OCI-LY3 (cell line): Measurements from ENCODE around the gene AKT3.

Experiments
- H2AFZ ChIP-seq: fragments of 200-600, 300-600 bp; shearing (Covaris generic); 2 replicates; pipeline ENCODE4 v1.6.0; 2014; ENCODE audit warnings: antibody characterized with exemption, low read depth, low read length
- H3K27ac ChIP-seq: fragments of 200-600, 300-600 bp; sonication (generic); 2 replicates; pipeline ENCODE4 v1.5.1; 2014; ENCODE audit warnings: mild to moderate bottlenecking, low read length, moderate library complexity, mixed read lengths
- H3K27me3 ChIP-seq: fragments of 200-600, 300-600 bp; sonication (generic); 2 replicates; pipeline ENCODE4 v1.6.1; 2014; ENCODE audit warnings: low read depth, low read length, mixed read lengths
- H3K36me3 ChIP-seq: fragments of 200-600, 300-600 bp; sonication (generic); replicated peaks from 2 replicates; pipeline ENCODE3; 2014; ENCODE audit warnings: low read depth, low read length, mixed read lengths
- H3K4me1 ChIP-seq: fragments of 300-600, 200-600 bp; sonication (generic); 2 replicates; pipeline ENCODE4 v1.6.1; 2014; ENCODE audit warnings: low read length, mixed read lengths
- H3K4me2 ChIP-seq: fragments of 200-600, 300-600 bp; sonication (generic); 2 replicates; pipeline ENCODE4 v1.6.1; 2014; ENCODE audit warnings: low read length, mixed read lengths
- H3K4me3 ChIP-seq: fragments of 300-600, 200-600 bp; sonication (generic); 2 replicates; pipeline ENCODE4 v1.5.1; 2014; ENCODE audit warnings: antibody characterized with exemption, mild to moderate bottlenecking, low read length, moderate library complexity
- H3K79me2 ChIP-seq: fragments of 300-600, 200-600 bp; shearing (Covaris generic); 2 replicates; pipeline ENCODE4 v1.6.1; 2014; ENCODE audit warnings: mild to moderate bottlenecking, low read length, mixed read lengths
- H3K9ac ChIP-seq: fragments of 300-600, 200-600 bp; shearing (Covaris generic); 2 replicates; pipeline ENCODE4 v1.6.0; 2014; ENCODE audit warnings: mild to moderate bottlenecking, low read length, moderate library complexity
- H3K9me3 ChIP-seq: fragments of 200-600, 300-600 bp; shearing (Covaris generic); 2 replicates; pipeline ENCODE4 v1.6.1; 2014; ENCODE audit warnings: low read length, mixed read lengths; ENCODE audit not compliant: insufficient read depth
- H4K20me1 ChIP-seq: fragments of 200-600, 300-600 bp; sonication (generic); 2 replicates; pipeline ENCODE4 v1.6.1; 2016; ENCODE audit warnings: low read length, mixed read lengths; ENCODE audit not compliant: insufficient read depth
- CTCF ChIP-seq: fragments of 200-600, 300-600 bp; sonication (generic); IDR thresholded peaks from 2 replicates; pipeline ENCODE4 v1.5.1; 2014; ENCODE audit warnings: antibody characterized with exemption, low read length, low read depth
- EZH2phosphoT487 ChIP-seq: fragments of 200-600 bp; shearing (Covaris generic); IDR thresholded peaks from 2 replicates; pipeline ENCODE4 v1.6.1; 2018; ENCODE audit warnings: antibody characterized with exemption, mixed run types, low read depth

Gene AKT3

GRCh38 chr1:243727503-243728203 lies 122.4 kb downstream of the AKT3 start:
- H3K27ac ChIP-seq, result peak overlapping the region; percentile 17

GRCh38 chr1:243726806-243727502 lies 123.1 kb downstream of the AKT3 start:
- no peak overlapping the region for H3K9ac ChIP-seq
- peaks cover 14% of the 10 kb centered on the region; the same call in 1 of the 2 replicates for H3K79me2 ChIP-seq

More at GRCh38 chr1:243727503-243728203, 122.4 kb downstream of the AKT3 start:
- peaks cover 49% of the 10 kb centered on the region for H3K4me1 ChIP-seq
- no peak overlapping the region for H3K4me3 ChIP-seq
- peaks cover 6% of the 10 kb centered on the region for H3K36me3 ChIP-seq
- H3K4me2 ChIP-seq, result peak overlapping the region; percentile 28
- H4K20me1 ChIP-seq, result peaks cover 20% of the 10 kb centered on the region
- no peak overlapping the region for H3K9ac ChIP-seq
- no peaks in the 10 kb centered on the region for H3K27me3 ChIP-seq
- no peak overlapping the region for H2AFZ ChIP-seq
- no peaks in the 10 kb centered on the region for H3K9me3 ChIP-seq
- peaks cover 14% of the 10 kb centered on the region; the same call in 1 of the 2 replicates for H3K79me2 ChIP-seq
- TF ChIP-seq EZH2phosphoT487, result no peak
- TF ChIP-seq CTCF, result no peak

GRCh38 chr1:243725846-243726245 lies 124.2 kb downstream of the AKT3 start:
- Histone ChIP-seq H3K4me1 (peaks cover 49% of the 10 kb centered on the region), H3K79me2 (peaks cover 16% of the 10 kb centered on the region; the same call in 1 of the 2 replicates), H3K36me3 (peaks cover 6% of the 10 kb centered on the region), H3K27me3 (no peaks in the 10 kb centered on the region), H2AFZ (no peak overlapping the region), H3K4me3 (no peak overlapping the region), H4K20me1 (peaks cover 20% of the 10 kb centered on the region), H3K9me3 (no peaks in the 10 kb centered on the region), H3K9ac (no peak overlapping the region), H3K27ac (no peak overlapping the region), H3K4me2 (no peak overlapping the region)
- TF ChIP-seq CTCF (no peak), EZH2phosphoT487 (no peak)

More at GRCh38 chr1:243726806-243727502, 123.1 kb downstream of the AKT3 start:
- peaks cover 6% of the 10 kb centered on the region for H3K36me3 ChIP-seq
- H3K4me2 ChIP-seq, result peak overlapping the region; percentile 28
- no peak overlapping the region for H2AFZ ChIP-seq
- peak overlapping the region; percentile 17 for H3K27ac ChIP-seq
- TF ChIP-seq EZH2phosphoT487, result no peak
- TF ChIP-seq CTCF, result no peak
- peaks cover 49% of the 10 kb centered on the region for H3K4me1 ChIP-seq
- no peaks in the 10 kb centered on the region for H3K27me3 ChIP-seq
- no peak overlapping the region for H3K4me3 ChIP-seq
- no peaks in the 10 kb centered on the region for H3K9me3 ChIP-seq
- H4K20me1 ChIP-seq, result peaks cover 20% of the 10 kb centered on the region

GRCh38 chr1:243725075-243725474 lies 125.0 kb downstream of the AKT3 start:
- H3K27me3 ChIP-seq, result no peaks in the 10 kb centered on the region
- peak overlapping the region; percentile 64 for H3K4me2 ChIP-seq
- peaks cover 49% of the 10 kb centered on the region for H3K4me1 ChIP-seq
- TF ChIP-seq CTCF (no peak), EZH2phosphoT487 (no peak)
- H3K4me3 ChIP-seq, result no peak overlapping the region
- peaks cover 18% of the 10 kb centered on the region; the same call in 1 of the 2 replicates for H3K79me2 ChIP-seq
- H2AFZ ChIP-seq, result no peak overlapping the region
- H3K36me3 ChIP-seq, result peaks cover 2% of the 10 kb centered on the region
- no peaks in the 10 kb centered on the region for H3K9me3 ChIP-seq
- no peak overlapping the region for H3K9ac ChIP-seq
- H3K27ac ChIP-seq, result no peak overlapping the region
- peaks cover 20% of the 10 kb centered on the region for H4K20me1 ChIP-seq
